Gastroesophageal sphincter (tissue), 3 donors: ENCODE results near the gene MAGEA11.
"Not testable (repeated sequence)": the region's sequence is repeated elsewhere in the genome, so short reads cannot be mapped to it uniquely, and the experiment has no call there.

Experiments used
- CTCF ChIP-seq, 4 experiments: fragments of 200-600 bp in 2 of 4; fragments of 450-650 bp in 2 of 4; sonication (generic) in 1 of 4; IDR thresholded peaks; one replicate each; pipeline ENCODE4 v1.5.1; 2017 to 2019; ENCODE audit warnings: antibody characterized with exemption in 4 of 4, mild to moderate bottlenecking in 2 of 4, moderate library complexity in 2 of 4
- EP300 ChIP-seq: sonication (generic); formaldehyde crosslinking; IDR thresholded peaks from one replicate; pipeline ENCODE4 v1.6.1; 2017; ENCODE audit warnings: antibody characterized with exemption, mild to moderate bottlenecking
- POLR2A ChIP-seq, 2 donors: fragments of 450-650 bp; IDR thresholded peaks; one replicate each; pipeline ENCODE4 v1.6.1; 2017; ENCODE audit warnings: antibody characterized with exemption in 2 of 2, mild to moderate bottlenecking in 2 of 2, moderate library complexity in 1 of 2
- POLR2AphosphoS5 ChIP-seq: sonication (generic); formaldehyde crosslinking; IDR thresholded peaks from one replicate; pipeline ENCODE4 v1.6.1; 2017; ENCODE audit warnings: antibody characterized with exemption

GRCh38 chrX:149758715-149759078, 46.8 kb downstream of the MAGEA11 start:
- not testable (repeated sequence) for TF ChIP-seq POLR2A (IDR thresholded peaks at IDR 0.05); CTCF (IDR thresholded peaks at IDR 0.05); POLR2AphosphoS5; EP300
